CD4-positive, alpha-beta memory T cell (primary cell): ENCODE results near the gene CACNB1. TPM values are rescaled to one million over a fixed set of nuclear protein-coding genes. Genes with fewer than 3 reads are reported as not detected.

ENCODE experiments used
- CTCF ChIA-PET: fragments of 350-600 bp; sonication (Branson Sonifier 250); formaldehyde crosslinking; loops from one replicate; lab custom pipeline; 2021; ENCODE audit warnings: inconsistent platforms; ENCODE audit not compliant: partially characterized antibody; lab: Charles Lee
- POLR2A ChIA-PET: fragments of 350-600 bp; sonication (Branson Sonifier 250); formaldehyde crosslinking; loops from one replicate; lab custom pipeline; 2021; ENCODE audit not compliant: partially characterized antibody; lab: Charles Lee
- DNase-seq, 5 donors: peaks; one replicate each; pipeline versions ENCODE4 v3.0.0 to v3.0.0-alpha.2; 2020 to 2022; ENCODE audit warnings: mixed read lengths in 1 of 5
- H3K27ac ChIP-seq: one replicate; pipeline ENCODE4 v1.7.0; 2013; ENCODE audit warnings: low read depth, low read length
- H3K27me3 ChIP-seq: 2 replicates; pipeline ENCODE4 v1.7.0; 2013; ENCODE audit warnings: mild to moderate bottlenecking, low read length, moderate library complexity; ENCODE audit not compliant: insufficient read depth
- H3K36me3 ChIP-seq: 2 replicates; pipeline ENCODE4 v1.7.0; 2013; ENCODE audit warnings: mild to moderate bottlenecking, low read length, moderate library complexity; ENCODE audit not compliant: insufficient read depth
- H3K4me1 ChIP-seq: 2 replicates; pipeline ENCODE4 v1.7.0; 2013; ENCODE audit warnings: mild to moderate bottlenecking, low read length, moderate library complexity; ENCODE audit not compliant: insufficient read depth
- H3K4me3 ChIP-seq, 2 donors: one replicate each; pipeline ENCODE4 v1.7.0; 2013; ENCODE audit warnings: low read length in 2 of 2, mild to moderate bottlenecking in 1 of 2
- H3K9me3 ChIP-seq, 2 donors: one replicate each; pipeline ENCODE4 v1.7.0; 2013; ENCODE audit warnings: low read length in 2 of 2, control low read depth in 1 of 2; ENCODE audit not compliant: control insufficient read depth in 1 of 2
- H3K27ac Mint-ChIP-seq, 7 donors: one replicate each; pipeline ENCODE4 v1.8.0; 2020 to 2021; ENCODE audit warnings: mixed read lengths in 7 of 7, mild to moderate bottlenecking in 6 of 7, inconsistent platforms in 3 of 7, moderate library complexity in 3 of 7
- H3K27me3 Mint-ChIP-seq, 2 donors: one replicate each; pipeline ENCODE4 v1.8.0; 2020 to 2021; ENCODE audit warnings: mixed read lengths in 2 of 2
- H3K36me3 Mint-ChIP-seq, 2 donors: one replicate each; pipeline ENCODE4 v1.8.0; 2020 to 2021; ENCODE audit warnings: mixed read lengths in 2 of 2, inconsistent platforms in 1 of 2, mild to moderate bottlenecking in 1 of 2
- H3K4me1 Mint-ChIP-seq, 4 donors: one replicate each; pipeline ENCODE4 v1.8.0; 2020 to 2021; ENCODE audit warnings: mixed read lengths in 4 of 4, mild to moderate bottlenecking in 1 of 4
- H3K4me3 Mint-ChIP-seq, 8 donors: one replicate each; pipeline ENCODE4 v1.8.0; 2020 to 2021; ENCODE audit warnings: mixed read lengths in 8 of 8, mild to moderate bottlenecking in 7 of 8, moderate library complexity in 6 of 8, inconsistent platforms in 3 of 8
- H3K9me3 Mint-ChIP-seq, 8 donors: one replicate each; pipeline ENCODE4 v1.8.0; 2020 to 2021; ENCODE audit warnings: mixed read lengths in 8 of 8, mild to moderate bottlenecking in 5 of 8, inconsistent platforms in 3 of 8, moderate library complexity in 1 of 8
- intact Hi-C: fragments of 100-400 bp; cut with micrococcal nuclease; formaldehyde crosslinking; loops from one replicate; pipeline ENCODE4 v1.15.1; 2023
- polyA plus RNA-seq, 2 donors: library from polyadenylated mRNA; unstranded; fragments of 300-500 nt; fragmentation: Illumina TruSeq; gene quantifications; one replicate each; pipeline ENCODE4 v1.2.3, GENCODE V29; 2021
- total RNA-seq, 2 experiments: library from RNA; stranded (reverse); gene quantifications; one replicate each; pipeline ENCODE4 v1.2.3, GENCODE V29; 2021

The CACNB1 gene
- total and polyA plus RNA-seq, 4 experiments from 2014 or later = 0.20 to 25.7 (median 12.1) TPM

- peak; percentile 87 to 93 (median 92) for DNase-seq
- Mint-ChIP-seq H3K36me3 (peaks cover 0 to 21% of the 10 kb centered on the region in 2 donors), H3K27ac (peak overlapping the region; percentile 93 to 100 (median 98)), H3K27me3 (peaks cover 3 to 18% of the 10 kb centered on the region in 2 donors), H3K4me1 (peaks cover 28 to 57% (median 43%) of the 10 kb centered on the region in 4 donors), H3K4me3 (peak overlapping the region; percentile 96 to 100 (median 99)), H3K9me3 (peaks cover 0 to 24% (median 5%) of the 10 kb centered on the region in 8 donors)
- intact Hi-C loops = loop anchor here (1.0 to 5.0 kb wide), 16 partner anchors 11 to 476 kb away; partner anchors contain the start of genes CWC25, FBXO47, LASP1NB and PSMB3
- ChIA-PET CTCF (interaction anchor here (0.8 to 7.5 kb wide), 50 partner anchors 9 to 594 kb away, joined by 3 to 289 read pairs (median 6); partner anchors contain the start of genes CWC25, FBXO47, LASP1 and LASP1NB), POLR2A (interaction anchor here (0.6 to 5.3 kb wide), 39 partner anchors 11 to 449 kb away, joined by 3 to 76 read pairs (median 6); partner anchors contain the start of genes ARL5C, CACNB1, FBXL20 and FBXO47)
- Histone ChIP-seq H3K27ac (peak overlapping the region; percentile 66), H3K4me1 (peaks cover 33% of the 10 kb centered on the region), H3K4me3 (peak overlapping the region; percentile 82 to 98), H3K9me3 (no peaks in the 10 kb centered on the region), H3K36me3 (no peaks in the 10 kb centered on the region), H3K27me3 (no peaks in the 10 kb centered on the region)
These were observed 43.8 kb downstream of the CACNB1 start for GRCh38 chr17:39153599-39154051.

GRCh38 chr17:39151943-39152818 lies 45.3 kb downstream of the CACNB1 start:
- no peaks in the 10 kb centered on the region for H3K27me3 ChIP-seq
- intact Hi-C loops = loop anchor here (2.0 to 5.0 kb wide), 7 partner anchors 87 to 475 kb away; partner anchors contain the start of genes CWC25, FBXO47, LASP1NB and PSMB3
- Mint-ChIP-seq H3K36me3 (peaks cover 0 to 21% of the 10 kb centered on the region in 2 donors), H3K9me3 (peaks cover 0 to 24% (median 5%) of the 10 kb centered on the region in 8 donors), H3K4me1 (peaks cover 28 to 62% (median 43%) of the 10 kb centered on the region in 4 donors), H3K27ac (peak overlapping the region; percentile 93 to 100 (median 98)), H3K27me3 (peaks cover 3 to 18% of the 10 kb centered on the region in 2 donors), H3K4me3 (peak overlapping the region; percentile 96 to 100 (median 99))
- peaks cover 33% of the 10 kb centered on the region for H3K4me1 ChIP-seq
- H3K36me3 ChIP-seq = no peaks in the 10 kb centered on the region
- POLR2A ChIA-PET = interaction anchor here (0.6 to 5.3 kb wide), 31 partner anchors 13 to 447 kb away, joined by 3 to 76 read pairs (median 7); partner anchors contain the start of genes ARL5C, FBXL20, FBXO47 and LASP1
- peak overlapping the region; percentile 0 to 98 for H3K4me3 ChIP-seq
- CTCF ChIA-PET = interaction anchor here (0.6 to 7.5 kb wide), 42 partner anchors 7 to 327 kb away, joined by 3 to 289 read pairs (median 8); partner anchors contain the start of genes CWC25, FBXO47, LASP1 and LASP1NB
- DNase-seq = peak; percentile 12 to 73 (median 28)
- peak overlapping the region; percentile 66 for H3K27ac ChIP-seq
- no peaks in the 10 kb centered on the region for H3K9me3 ChIP-seq

- H3K4me1 Mint-ChIP-seq = peaks cover 28 to 62% (median 43%) of the 10 kb centered on the region in 4 donors
- H3K9me3 Mint-ChIP-seq = peaks cover 0 to 24% (median 5%) of the 10 kb centered on the region in 8 donors
- H3K4me3 Mint-ChIP-seq = peak within 1 kb of the TSS; percentile 96 to 100 (median 99)
- Histone ChIP-seq H3K27ac (peak within 1 kb of the TSS; percentile 66), H3K36me3 (no peaks in the 10 kb centered on the region), H3K9me3 (no peaks in the 10 kb centered on the region), H3K4me3 (peak within 1 kb of the TSS; percentile 0 to 98), H3K4me1 (peaks cover 33% of the 10 kb centered on the region), H3K27me3 (no peaks in the 10 kb centered on the region)
- CTCF ChIA-PET = interaction anchor here (0.7 to 7.5 kb wide), 17 partner anchors 13 to 284 kb away, joined by 3 to 289 read pairs (median 8); partner anchors contain the start of gene LASP1NB
- POLR2A ChIA-PET = interaction anchor here (0.6 to 5.3 kb wide), 15 partner anchors 12 to 824 kb away, joined by 3 to 76 read pairs (median 5); partner anchors contain the start of genes LASP1, RPL19 and RPL23
- intact Hi-C loops = loop anchor here (5.0 kb wide), 3 partner anchors 184 to 474 kb away; partner anchors contain the start of genes FBXO47 and RPL23
- DNase-seq = peak in 1 of 5 donors; percentile 26
- H3K27ac Mint-ChIP-seq = peak within 1 kb of the TSS; percentile 93 to 100 (median 98)
- H3K36me3 Mint-ChIP-seq = peaks cover 0 to 21% of the 10 kb centered on the region in 2 donors
- H3K27me3 Mint-ChIP-seq = peaks cover 3 to 18% of the 10 kb centered on the region in 2 donors
These were observed 46.1 kb downstream of the CACNB1 start, which contains the start of gene PLXDC1 for GRCh38 chr17:39151150-39151942. Gene PLXDC1 (minus strand): TSS chr17:39151637. CDS start chr17:39151437, 200 bp downstream.

- Histone ChIP-seq H3K36me3 (no peaks in the 10 kb centered on the region), H3K27ac (no peak overlapping the region), H3K9me3 (no peaks in the 10 kb centered on the region), H3K4me1 (peaks cover 33% of the 10 kb centered on the region), H3K27me3 (no peaks in the 10 kb centered on the region), H3K4me3 (no peak overlapping the region)
- POLR2A ChIA-PET = interaction anchor here (1.2 to 5.3 kb wide), 5 partner anchors 14 to 297 kb away, joined by 4 to 76 read pairs (median 6); partner anchors contain the start of genes LASP1 and RPL23
- Mint-ChIP-seq H3K4me1 (peaks cover 28 to 62% (median 43%) of the 10 kb centered on the region in 4 donors), H3K4me3 (peak overlapping the region; percentile 80 to 85 (median 83)), H3K27ac (peak overlapping the region in 4 of 7 donors; percentile 56 to 88 (median 68)), H3K9me3 (peaks cover 0 to 24% (median 5%) of the 10 kb centered on the region in 8 donors), H3K27me3 (peaks cover 3 to 18% of the 10 kb centered on the region in 2 donors), H3K36me3 (peaks cover 0 to 21% of the 10 kb centered on the region in 2 donors)
- no peak for DNase-seq
- intact Hi-C loops = loop anchor here (5.0 kb wide), 3 partner anchors 183 to 473 kb away; partner anchors contain the start of genes FBXO47 and RPL23
- CTCF ChIA-PET = interaction anchor here (1.0 to 7.5 kb wide), 10 partner anchors 14 to 283 kb away, joined by 3 to 289 read pairs (median 29); partner anchors contain the start of gene LASP1NB
These were observed 46.7 kb downstream of the CACNB1 start for GRCh38 chr17:39150795-39151149.

GRCh38 chr17:39150104-39150634 lies 47.3 kb downstream of the CACNB1 start:
- Mint-ChIP-seq H3K27me3 (peaks cover 3 to 18% of the 10 kb centered on the region in 2 donors), H3K4me3 (peak overlapping the region; percentile 66 to 85 (median 83)), H3K9me3 (peaks cover 0 to 24% (median 5%) of the 10 kb centered on the region in 8 donors), H3K4me1 (peaks cover 31 to 66% (median 43%) of the 10 kb centered on the region in 4 donors), H3K27ac (peak overlapping the region in 5 of 7 donors; percentile 44 to 72 (median 69)), H3K36me3 (peaks cover 0 to 21% of the 10 kb centered on the region in 2 donors)
- H3K4me3 ChIP-seq = no peak overlapping the region
- H3K27me3 ChIP-seq = no peaks in the 10 kb centered on the region
- intact Hi-C loops = loop anchor here (5.0 kb wide), 3 partner anchors 183 to 473 kb away; partner anchors contain the start of genes FBXO47 and RPL23
- ChIA-PET POLR2A (interaction anchor here (1.7 to 5.3 kb wide), 2 partner anchors 58 to 296 kb away, joined by 6 to 76 read pairs; partner anchors contain the start of gene RPL23), CTCF (interaction anchor here (4.6 to 7.5 kb wide), 2 partner anchors 79 to 168 kb away, joined by 47 to 289 read pairs; no protein-coding TSS in a partner anchor)
- no peaks in the 10 kb centered on the region for H3K36me3 ChIP-seq
- peaks cover 33% of the 10 kb centered on the region for H3K4me1 ChIP-seq
- no peaks in the 10 kb centered on the region for H3K9me3 ChIP-seq
- no peak overlapping the region for H3K27ac ChIP-seq
- no peak for DNase-seq
